ENCODE measurements around the gene CD207.

Gene CD207

DNA sequence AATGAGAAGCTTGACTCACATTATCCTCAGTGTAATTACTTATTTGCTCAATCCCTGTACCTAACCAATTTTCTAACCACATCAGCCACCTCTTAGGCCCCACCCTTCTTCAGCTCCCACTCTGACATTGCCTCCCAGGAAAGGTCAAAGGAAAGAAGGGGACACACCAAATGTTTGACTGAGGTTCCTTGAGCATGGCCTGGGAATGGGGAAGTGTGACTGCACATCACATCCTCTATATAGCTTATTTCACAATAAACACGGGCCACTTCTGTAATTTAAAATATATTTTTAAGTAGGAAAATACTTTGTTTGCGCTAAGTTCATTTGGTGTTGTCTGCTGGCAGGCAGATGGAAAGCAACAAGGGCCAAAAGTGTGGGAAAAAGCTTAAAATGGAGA is 42.2 kb downstream of the CD207 start:
- no peak for DNase-seq (ENCODE audit: low read depth)

DNA sequence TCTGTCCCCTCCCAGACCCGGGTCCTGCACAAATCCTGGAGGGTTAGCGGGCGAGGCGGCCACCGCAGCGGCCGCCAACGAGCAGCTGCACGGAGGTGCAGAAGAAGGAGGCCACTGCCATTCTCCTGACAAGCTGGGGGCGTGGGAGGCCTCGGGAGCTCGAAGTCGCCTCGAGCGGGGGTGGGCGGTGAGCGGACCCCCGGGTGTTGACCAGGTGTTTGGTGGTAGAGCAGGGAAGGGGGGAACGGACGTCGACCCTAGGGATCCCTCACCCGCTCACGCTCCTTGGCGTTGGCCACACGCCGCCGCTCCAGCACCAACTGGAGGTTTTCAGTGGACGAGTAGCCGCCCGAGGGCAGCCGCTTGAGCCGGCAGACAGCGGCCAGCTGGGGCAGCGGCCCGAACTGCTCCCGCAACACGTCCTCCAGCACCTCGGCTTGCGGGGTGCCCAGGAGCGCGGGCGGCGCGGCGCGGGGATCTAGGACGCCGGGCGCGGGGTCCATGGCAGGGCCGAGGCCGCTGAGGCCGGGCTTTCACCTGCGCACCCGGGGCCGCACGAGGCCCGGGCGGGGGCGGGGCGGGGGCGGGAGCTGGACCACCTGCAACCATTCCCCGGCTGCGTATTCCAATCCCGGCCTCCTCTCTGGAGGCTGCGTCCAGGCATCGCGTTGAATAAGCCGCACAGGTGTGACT is 45.3 kb downstream of the CD207 start, which contains the start of gene FIGLA:
FIGLA (minus strand) TSS at position 508 of the 693 bp plus-strand sequence; CDS start at position 503, 5 bp downstream.
- no peak for DNase-seq (ENCODE audit: low read depth)

DNA sequence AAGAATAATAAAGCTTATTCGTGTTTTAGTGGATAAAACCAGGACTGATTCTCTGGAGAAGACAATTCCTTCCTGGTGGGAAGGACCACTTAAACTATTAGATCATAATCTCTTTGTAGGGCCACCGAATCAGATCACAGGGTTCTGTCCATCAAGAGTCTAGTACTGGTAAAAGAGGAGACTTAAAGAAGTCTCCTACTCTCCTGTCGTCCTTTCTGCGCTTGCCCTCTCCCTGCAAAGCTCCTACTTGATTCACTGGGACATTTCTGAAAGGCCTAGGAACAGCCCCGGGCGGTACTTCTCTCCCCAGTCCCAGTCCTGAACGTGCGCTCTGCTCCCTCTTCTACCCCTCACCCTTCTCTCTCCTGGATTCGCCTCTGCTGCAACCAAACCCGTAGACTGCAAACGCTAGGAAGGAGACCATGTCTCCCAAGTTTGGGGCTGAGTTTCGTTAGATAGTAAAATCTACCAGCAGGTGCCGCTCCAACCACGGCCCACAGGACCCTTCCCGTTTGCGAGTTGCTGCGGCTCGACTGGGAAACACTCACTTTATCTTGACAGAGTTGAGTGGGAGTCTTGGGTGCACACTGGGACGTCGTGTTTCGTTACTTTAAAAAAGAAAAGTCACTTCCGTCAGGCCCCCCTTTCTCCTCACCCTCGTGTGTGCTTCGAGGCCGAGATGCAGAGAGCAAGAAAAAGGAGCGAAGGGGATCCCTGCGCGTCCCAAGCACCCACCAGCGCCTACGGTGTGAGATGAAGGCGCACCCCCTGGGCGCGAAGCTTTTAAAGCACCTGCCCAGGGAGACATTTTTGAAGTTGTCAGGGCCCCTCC is 46.1 kb downstream of the CD207 start:
- peak; percentile 31 for DNase-seq (ENCODE audit: low read depth)

GRCh38 chr2:70785137-70785911 is 50.3 kb downstream of the CD207 start:
- no peak for DNase-seq (ENCODE audit: low read depth)

DNA sequence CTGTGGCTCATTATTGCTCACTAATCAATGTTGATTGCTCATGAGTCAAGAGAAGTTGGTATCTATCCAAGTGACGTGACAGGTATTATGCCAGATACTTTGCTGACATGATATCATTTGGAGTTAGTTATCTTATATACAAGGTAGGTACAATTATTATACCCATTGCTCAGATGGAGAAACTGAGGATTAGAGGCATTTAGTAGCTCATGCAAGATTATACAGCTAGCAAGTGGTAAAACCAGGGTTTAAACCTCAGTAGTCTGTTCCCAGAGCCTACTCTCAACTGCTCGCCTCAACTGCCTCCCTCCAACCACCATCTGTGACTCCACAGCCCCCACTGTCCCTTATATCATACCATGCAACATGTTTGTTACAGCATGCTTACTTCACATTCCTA is 51.3 kb downstream of the CD207 start:
- DNase-seq (ENCODE audit: low read depth): no peak

Measured in stimulated activated CD8-positive, alpha-beta memory T cell treated with anti-CD3 and anti-CD28 coated beads, Interleukin-7, amount 100 ng/mL, for 24 hours (primary cell).